GM19328 (cell line): Measurements from ENCODE around the gene RAG2.
"Not testable (repeated sequence)": the region's sequence is repeated elsewhere in the genome, so short reads cannot be mapped to it uniquely, and the experiment has no call there.

Experiments
- ATAC-seq: cut with Tn5 transposase; IDR thresholded peaks from one replicate; pipeline ENCODE4 v1.9.1; 2021; ENCODE audit warnings: mild to moderate bottlenecking, moderate library complexity; ENCODE audit not compliant: unreplicated experiment

Gene RAG2

DNA sequence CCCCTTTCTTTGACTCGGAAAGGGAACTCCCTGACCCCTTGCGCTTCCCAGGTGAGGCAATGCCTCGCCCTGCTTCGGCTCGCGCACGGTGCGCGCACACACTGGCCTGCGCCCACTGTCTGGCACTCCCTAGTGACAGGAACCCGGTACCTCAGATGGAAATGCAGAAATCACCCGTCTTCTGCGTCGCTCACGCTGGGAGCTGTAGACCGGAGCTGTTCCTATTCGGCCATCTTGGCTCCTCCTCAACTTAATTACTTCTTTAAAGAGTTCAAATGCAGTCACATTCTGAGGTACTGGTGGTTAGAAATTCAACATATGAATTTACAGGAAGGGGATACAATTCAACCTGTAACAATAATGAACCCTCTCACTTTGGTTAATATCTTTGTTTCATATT is 40.6 kb downstream of the RAG2 start:
- ATAC-seq, result not testable (repeated sequence)

- ATAC-seq, result no peak
Observed at GRCh38 chr11:36550385-36551115, 47.5 kb downstream of the RAG2 start.
